CD14-positive monocyte (primary cell): ENCODE results near the gene NXPH2. TPM values are rescaled to one million over a fixed set of nuclear protein-coding genes. Genes with fewer than 3 reads are reported as not detected.

Experiments used
- DNase-seq, 3 donors: peaks; one replicate each; pipeline ENCODE4 v3.0.0-alpha.2; 2011 to 2022
- H2AFZ ChIP-seq: 2 replicates; pipeline ENCODE4 v1.6.0; 2012; ENCODE audit warnings: mild to moderate bottlenecking, low read depth, low read length, inconsistent platforms; ENCODE audit not compliant: insufficient read depth, poor library complexity, severe bottlenecking
- H3K27ac ChIP-seq, 2 donors: 1 replicate in 1 of 2; 2 replicates in 1 of 2; pipeline ENCODE4 v1.5.1; 2012 to 2013; ENCODE audit warnings: low read length in 2 of 2, control low read depth in 1 of 2, inconsistent platforms in 1 of 2, low read depth in 1 of 2, mild to moderate bottlenecking in 1 of 2
- H3K27me3 ChIP-seq, 2 donors: one replicate each; pipeline versions ENCODE4 v1.6.0 to v1.6.1; 2011 to 2013; ENCODE audit warnings: low read length in 2 of 2; ENCODE audit not compliant: control insufficient read depth in 2 of 2, insufficient read depth in 2 of 2
- H3K36me3 ChIP-seq, 2 donors: replicated peaks in 1 of 2; 1 replicate in 1 of 2; 2 replicates in 1 of 2; pipeline versions ENCODE4 v1.5.1 to v1.6.1; 2012 to 2013; ENCODE audit warnings: low read length in 2 of 2, control low read depth in 1 of 2, inconsistent platforms in 1 of 2, mild to moderate bottlenecking in 1 of 2; ENCODE audit not compliant: insufficient read depth in 2 of 2, control insufficient read depth in 1 of 2
- H3K4me1 ChIP-seq, 2 donors: 1 replicate in 1 of 2; 2 replicates in 1 of 2; pipeline versions ENCODE4 v1.5.1 to v1.6.1; 2012 to 2013; ENCODE audit warnings: low read length in 2 of 2, control low read depth in 1 of 2, inconsistent platforms in 1 of 2, mild to moderate bottlenecking in 1 of 2, moderate library complexity in 1 of 2; ENCODE audit not compliant: insufficient read depth in 2 of 2, control insufficient read depth in 1 of 2
- H3K4me2 ChIP-seq: replicated peaks from 2 replicates; pipeline ENCODE3; 2012; ENCODE audit warnings: low read length, moderate library complexity, mild to moderate bottlenecking; ENCODE audit not compliant: poor library complexity, severe bottlenecking; ENCODE audit errors: extremely low read depth
- H3K4me3 ChIP-seq, 3 experiments: fragments of 200-600 bp in 1 of 3; sonication (generic) in 1 of 3; replicated peaks in 1 of 3; 1 replicate in 2 of 3; 2 replicates in 1 of 3; pipeline ENCODE4 v1.5.1; 2011 to 2013; ENCODE audit warnings: low read length in 3 of 3, mild to moderate bottlenecking in 3 of 3, control low read depth in 2 of 3, low read depth in 2 of 3, inconsistent platforms in 1 of 3, moderate library complexity in 1 of 3
- H3K79me2 ChIP-seq: 2 replicates; pipeline ENCODE4 v1.6.0; 2012; ENCODE audit warnings: mild to moderate bottlenecking, control low read depth, inconsistent platforms, low read length, moderate library complexity; ENCODE audit not compliant: insufficient read depth
- H3K9ac ChIP-seq: 2 replicates; pipeline ENCODE4 v1.6.0; 2017; ENCODE audit warnings: low read length, mild to moderate bottlenecking; ENCODE audit not compliant: insufficient read depth, poor library complexity, severe bottlenecking
- H3K9me3 ChIP-seq, 2 donors: replicated peaks in 1 of 2; 1 replicate in 1 of 2; 2 replicates in 1 of 2; pipeline versions ENCODE4 v1.5.1 to v1.6.1; 2012 to 2013; ENCODE audit warnings: low read length in 2 of 2, control low read depth in 1 of 2; ENCODE audit not compliant: control insufficient read depth in 1 of 2, insufficient read depth in 1 of 2
- H4K20me1 ChIP-seq: 2 replicates; pipeline ENCODE4 v1.6.0; 2012; ENCODE audit warnings: mild to moderate bottlenecking, low read length, control low read depth, moderate library complexity; ENCODE audit not compliant: insufficient read depth
- H3K27ac Mint-ChIP-seq, 7 donors: one replicate each; pipeline ENCODE4 v1.8.0; 2020; ENCODE audit warnings: mild to moderate bottlenecking in 7 of 7, mixed read lengths in 7 of 7, moderate library complexity in 6 of 7, inconsistent platforms in 2 of 7
- H3K27me3 Mint-ChIP-seq, 3 donors: one replicate each; pipeline ENCODE4 v1.8.0; 2021 to 2022; ENCODE audit warnings: low read depth in 3 of 3, mild to moderate bottlenecking in 3 of 3, mixed read lengths in 3 of 3, moderate library complexity in 3 of 3, inconsistent platforms in 1 of 3
- H3K36me3 Mint-ChIP-seq, 2 donors: one replicate each; pipeline ENCODE4 v1.8.0; 2020; ENCODE audit warnings: mixed read lengths in 2 of 2, inconsistent platforms in 1 of 2, mild to moderate bottlenecking in 1 of 2
- H3K4me1 Mint-ChIP-seq: one replicate; pipeline ENCODE4 v1.8.0; 2020; ENCODE audit warnings: mild to moderate bottlenecking, mixed read lengths
- H3K4me3 Mint-ChIP-seq, 2 donors: one replicate each; pipeline ENCODE4 v1.8.0; 2020; ENCODE audit warnings: mild to moderate bottlenecking in 2 of 2, mixed read lengths in 2 of 2, moderate library complexity in 1 of 2
- H3K9me3 Mint-ChIP-seq, 7 donors: one replicate each; pipeline ENCODE4 v1.8.0; 2020 to 2022; ENCODE audit warnings: mixed read lengths in 7 of 7, mild to moderate bottlenecking in 6 of 7, moderate library complexity in 6 of 7, inconsistent platforms in 2 of 7
- WGBS: methylation state at CpG from one replicate; pipeline ENCODE4 v1.1.5; 2013; ENCODE audit warnings: missing lambda C conversion rate; ENCODE audit not compliant: insufficient coverage; 5-methylcytosine and 5-hydroxymethylcytosine counted together
- intact Hi-C, 2 donors: fragments of 100-400 bp; cut with micrococcal nuclease; formaldehyde crosslinking; loops; one replicate each; pipeline versions ENCODE4 v1.15.0 to v1.15.1; 2023
- polyA plus RNA-seq, 3 donors: library from polyadenylated mRNA; depleted of rRNA in 1 of 3; unstranded in 2 of 3; stranded (reverse) in 1 of 3; fragments of 300-500 nt in 2 of 3; fragments of >200 nt in 1 of 3; fragmentation: Illumina TruSeq in 2 of 3; gene quantifications; 1 replicate in 2 of 3; 2 replicates in 1 of 3; pipeline ENCODE4 v1.2.3, GENCODE V29; 2012 to 2021
- TF ChIP-seq, protein P1 (sequence below): fragments of 200-600 bp; IDR thresholded peaks from one replicate; pipeline ENCODE4 v1.8.0; 2022; ENCODE audit warnings: antibody characterized with exemption, mild to moderate bottlenecking

NXPH2 gene
- polyA plus RNA-seq, 3 donors: not detected

DNA sequence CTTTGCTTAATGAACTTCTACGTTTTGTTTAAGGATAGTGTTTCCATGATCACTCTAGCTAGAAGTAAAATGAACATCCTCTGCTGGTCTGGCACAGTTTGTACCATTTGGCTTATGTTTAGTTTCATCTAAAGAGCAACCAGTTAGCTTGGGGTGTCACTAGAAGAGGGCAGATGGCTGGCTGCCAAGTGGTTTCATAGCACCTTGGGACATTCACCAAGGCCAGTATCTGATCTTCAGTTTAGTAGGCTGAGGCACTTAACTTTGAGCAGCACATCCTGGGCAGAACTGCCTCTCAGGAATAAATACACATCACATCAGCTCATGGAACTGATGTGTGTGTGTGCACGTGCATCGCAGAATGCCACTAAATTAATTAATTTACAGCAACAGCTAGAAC, 68.4 kb downstream of the NXPH2 start:
- TF ChIP-seq, protein P1, sequence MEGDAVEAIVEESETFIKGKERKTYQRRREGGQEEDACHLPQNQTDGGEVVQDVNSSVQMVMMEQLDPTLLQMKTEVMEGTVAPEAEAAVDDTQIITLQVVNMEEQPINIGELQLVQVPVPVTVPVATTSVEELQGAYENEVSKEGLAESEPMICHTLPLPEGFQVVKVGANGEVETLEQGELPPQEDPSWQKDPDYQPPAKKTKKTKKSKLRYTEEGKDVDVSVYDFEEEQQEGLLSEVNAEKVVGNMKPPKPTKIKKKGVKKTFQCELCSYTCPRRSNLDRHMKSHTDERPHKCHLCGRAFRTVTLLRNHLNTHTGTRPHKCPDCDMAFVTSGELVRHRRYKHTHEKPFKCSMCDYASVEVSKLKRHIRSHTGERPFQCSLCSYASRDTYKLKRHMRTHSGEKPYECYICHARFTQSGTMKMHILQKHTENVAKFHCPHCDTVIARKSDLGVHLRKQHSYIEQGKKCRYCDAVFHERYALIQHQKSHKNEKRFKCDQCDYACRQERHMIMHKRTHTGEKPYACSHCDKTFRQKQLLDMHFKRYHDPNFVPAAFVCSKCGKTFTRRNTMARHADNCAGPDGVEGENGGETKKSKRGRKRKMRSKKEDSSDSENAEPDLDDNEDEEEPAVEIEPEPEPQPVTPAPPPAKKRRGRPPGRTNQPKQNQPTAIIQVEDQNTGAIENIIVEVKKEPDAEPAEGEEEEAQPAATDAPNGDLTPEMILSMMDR: no peak
- H3K27me3 Mint-ChIP-seq: peaks cover 0 to 1% (median 0%) of the 10 kb centered on the region in 3 donors
- H3K4me3 Mint-ChIP-seq: no peak overlapping the region
- H3K4me1 ChIP-seq: no peaks in the 10 kb centered on the region
- WGBS: no CpG with 5 or more reads among the region's 3 CpGs
- H3K4me2 ChIP-seq: no peak overlapping the region
- H3K36me3 Mint-ChIP-seq: no peaks in the 10 kb centered on the region
- H3K4me3 ChIP-seq: no peak overlapping the region
- no peak overlapping the region for H2AFZ ChIP-seq
- H4K20me1 ChIP-seq: no peaks in the 10 kb centered on the region
- no peak overlapping the region for H3K27ac Mint-ChIP-seq
- intact Hi-C loops: no loop called here
- no peaks in the 10 kb centered on the region for H3K36me3 ChIP-seq
- no peaks in the 10 kb centered on the region for H3K79me2 ChIP-seq
- no peak overlapping the region for H3K27ac ChIP-seq
- DNase-seq: no peak
- H3K4me1 Mint-ChIP-seq: no peaks in the 10 kb centered on the region
- H3K9ac ChIP-seq: no peak overlapping the region
- H3K27me3 ChIP-seq: no peaks in the 10 kb centered on the region
- no peaks in the 10 kb centered on the region for H3K9me3 ChIP-seq
- peaks cover 0 to 3% (median 0%) of the 10 kb centered on the region in 7 donors for H3K9me3 Mint-ChIP-seq

DNA sequence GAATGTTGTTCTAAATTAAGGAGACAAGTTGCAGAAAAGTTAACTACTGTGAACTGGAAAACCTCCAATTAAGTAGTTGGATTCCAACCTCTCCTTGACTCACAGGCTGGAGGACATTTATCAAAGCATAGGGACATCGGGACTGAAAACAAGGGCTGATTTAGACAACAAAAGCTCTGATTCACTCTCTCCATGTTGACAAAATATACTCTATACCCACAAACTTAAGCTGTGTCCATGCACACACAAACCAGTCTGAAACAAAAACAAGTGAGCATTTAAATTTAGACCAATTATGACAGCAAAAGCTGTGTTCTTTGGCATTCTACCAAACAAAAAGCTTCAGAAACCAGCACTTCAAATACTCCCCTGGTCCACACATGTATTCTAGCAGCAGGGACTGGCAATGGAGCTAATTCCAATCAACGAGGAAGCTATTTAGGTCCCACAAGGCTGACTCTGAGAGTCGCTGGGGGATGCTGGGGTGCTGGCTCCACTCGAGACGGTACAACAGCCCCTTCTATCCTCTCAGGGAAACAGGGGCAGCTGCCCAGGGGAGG, 71.4 kb downstream of the NXPH2 start:
- no peak for DNase-seq
- Mint-ChIP-seq H3K27me3 (no peaks in the 10 kb centered on the region), H3K4me1 (no peaks in the 10 kb centered on the region), H3K27ac (no peak overlapping the region), H3K9me3 (peaks cover 0 to 3% (median 0%) of the 10 kb centered on the region in 7 donors), H3K4me3 (no peak overlapping the region), H3K36me3 (no peaks in the 10 kb centered on the region)
- Histone ChIP-seq H3K27me3 (no peaks in the 10 kb centered on the region), H3K27ac (no peak overlapping the region), H2AFZ (no peak overlapping the region), H3K9me3 (no peaks in the 10 kb centered on the region), H4K20me1 (no peaks in the 10 kb centered on the region), H3K4me1 (no peaks in the 10 kb centered on the region), H3K36me3 (no peaks in the 10 kb centered on the region), H3K79me2 (no peaks in the 10 kb centered on the region), H3K9ac (no peak overlapping the region), H3K4me3 (no peak overlapping the region), H3K4me2 (no peak overlapping the region)
- intact Hi-C loops: no loop called here
- WGBS: 94% methylated on average over 2 of the region's 5 CpGs
- TF ChIP-seq, protein P1: no peak
